Neural cell (in vitro differentiated cells): ENCODE measurements around the gene ATP6AP1.

Experiments
- EP300 ChIP-seq: fragments of 450-650 bp; conservative IDR thresholded peaks from 2 replicates; pipeline ENCODE4 v1.6.1; 2014; ENCODE audit warnings: antibody characterized with exemption, mild to moderate bottlenecking, moderate library complexity; ENCODE audit not compliant: poor library complexity, severe bottlenecking
- EZH2 ChIP-seq: fragments of 200-600, 300-800 bp; shearing (Covaris generic), sonication (generic); IDR thresholded peaks from 2 replicates; pipeline ENCODE4 v1.6.1; 2014; ENCODE audit warnings: antibody characterized with exemption, low read length, borderline replicate concordance, mild to moderate bottlenecking; ENCODE audit not compliant: insufficient read depth, poor library complexity, severe bottlenecking
- MXI1 ChIP-seq: fragments of 450-650 bp; conservative IDR thresholded peaks from 2 replicates; pipeline ENCODE4 v1.6.1; 2014; ENCODE audit warnings: antibody characterized with exemption, mild to moderate bottlenecking; ENCODE audit not compliant: poor library complexity, severe bottlenecking
- POLR2AphosphoS5 ChIP-seq: IDR thresholded peaks from 2 replicates; pipeline ENCODE4 v1.6.1; 2012
- RAD21 ChIP-seq: fragments of 450-650 bp; conservative IDR thresholded peaks from 2 replicates; pipeline ENCODE4 v1.6.1; 2014; ENCODE audit warnings: antibody characterized with exemption, mild to moderate bottlenecking, moderate library complexity
- SMC3 ChIP-seq: fragments of 450-650 bp; conservative IDR thresholded peaks from 2 replicates; pipeline ENCODE4 v1.6.1; 2014; ENCODE audit warnings: antibody characterized with exemption, mild to moderate bottlenecking, moderate library complexity; ENCODE audit not compliant: poor library complexity
- TAF1 ChIP-seq: IDR thresholded peaks from 2 replicates; pipeline ENCODE4 v1.6.1; 2012; ENCODE audit warnings: low read depth
- TF ChIP-seq, protein P1 (sequence below): fragments of 450-650 bp; IDR thresholded peaks from 2 replicates; pipeline ENCODE4 v1.5.1; 2014; ENCODE audit warnings: antibody characterized with exemption, mild to moderate bottlenecking, moderate library complexity; ENCODE audit not compliant: poor library complexity, severe bottlenecking
- TF ChIP-seq, protein P2 (sequence below): IDR thresholded peaks from 2 replicates; pipeline ENCODE4 v1.6.1; 2012; ENCODE audit warnings: borderline replicate concordance

DNA sequence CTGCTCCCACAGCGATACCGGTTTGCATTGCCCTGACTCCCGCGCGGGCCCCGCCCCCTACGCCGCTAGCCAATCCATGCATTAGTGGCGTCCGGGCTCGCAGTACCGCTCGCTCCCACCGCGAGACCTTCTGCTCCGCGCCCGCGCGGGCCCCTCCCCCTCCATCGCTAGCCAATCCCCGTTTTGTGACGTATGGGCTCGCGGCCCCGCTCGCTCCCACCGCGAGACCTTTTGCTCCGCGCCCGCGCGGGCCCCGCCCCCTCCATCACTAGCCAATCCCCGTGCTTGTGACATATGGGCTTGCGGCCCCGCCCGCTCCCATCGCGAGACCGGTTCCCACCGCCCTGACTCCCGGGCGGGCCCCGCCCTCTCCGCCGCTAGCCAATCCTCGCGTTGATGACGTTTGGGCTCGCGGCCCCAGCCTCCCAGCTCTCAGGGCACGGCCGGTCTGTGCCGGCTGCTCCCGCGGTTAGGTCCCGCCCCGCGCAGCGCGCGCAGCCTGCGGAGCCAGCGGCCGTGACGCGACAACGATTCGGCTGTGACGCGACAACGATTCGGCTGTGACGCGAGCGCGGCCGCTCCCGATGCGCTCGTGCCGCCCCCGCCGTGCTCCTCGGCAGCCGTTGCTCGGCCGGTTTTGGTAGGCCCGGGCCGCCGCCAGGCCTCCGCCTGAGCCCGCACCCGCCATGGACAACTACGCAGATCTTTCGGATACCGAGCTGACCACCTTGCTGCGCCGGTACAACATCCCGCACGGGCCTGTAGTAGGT, 49.5 kb upstream of the ATP6AP1 start, which contains the start of gene EMD:
- TF ChIP-seq, protein P1, sequence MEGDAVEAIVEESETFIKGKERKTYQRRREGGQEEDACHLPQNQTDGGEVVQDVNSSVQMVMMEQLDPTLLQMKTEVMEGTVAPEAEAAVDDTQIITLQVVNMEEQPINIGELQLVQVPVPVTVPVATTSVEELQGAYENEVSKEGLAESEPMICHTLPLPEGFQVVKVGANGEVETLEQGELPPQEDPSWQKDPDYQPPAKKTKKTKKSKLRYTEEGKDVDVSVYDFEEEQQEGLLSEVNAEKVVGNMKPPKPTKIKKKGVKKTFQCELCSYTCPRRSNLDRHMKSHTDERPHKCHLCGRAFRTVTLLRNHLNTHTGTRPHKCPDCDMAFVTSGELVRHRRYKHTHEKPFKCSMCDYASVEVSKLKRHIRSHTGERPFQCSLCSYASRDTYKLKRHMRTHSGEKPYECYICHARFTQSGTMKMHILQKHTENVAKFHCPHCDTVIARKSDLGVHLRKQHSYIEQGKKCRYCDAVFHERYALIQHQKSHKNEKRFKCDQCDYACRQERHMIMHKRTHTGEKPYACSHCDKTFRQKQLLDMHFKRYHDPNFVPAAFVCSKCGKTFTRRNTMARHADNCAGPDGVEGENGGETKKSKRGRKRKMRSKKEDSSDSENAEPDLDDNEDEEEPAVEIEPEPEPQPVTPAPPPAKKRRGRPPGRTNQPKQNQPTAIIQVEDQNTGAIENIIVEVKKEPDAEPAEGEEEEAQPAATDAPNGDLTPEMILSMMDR = no peak
- TF ChIP-seq POLR2AphosphoS5 = peak; percentile 97
- TF ChIP-seq EZH2 = no peak
- TF ChIP-seq SMC3 = peak; percentile 16
- TF ChIP-seq, protein P2, sequence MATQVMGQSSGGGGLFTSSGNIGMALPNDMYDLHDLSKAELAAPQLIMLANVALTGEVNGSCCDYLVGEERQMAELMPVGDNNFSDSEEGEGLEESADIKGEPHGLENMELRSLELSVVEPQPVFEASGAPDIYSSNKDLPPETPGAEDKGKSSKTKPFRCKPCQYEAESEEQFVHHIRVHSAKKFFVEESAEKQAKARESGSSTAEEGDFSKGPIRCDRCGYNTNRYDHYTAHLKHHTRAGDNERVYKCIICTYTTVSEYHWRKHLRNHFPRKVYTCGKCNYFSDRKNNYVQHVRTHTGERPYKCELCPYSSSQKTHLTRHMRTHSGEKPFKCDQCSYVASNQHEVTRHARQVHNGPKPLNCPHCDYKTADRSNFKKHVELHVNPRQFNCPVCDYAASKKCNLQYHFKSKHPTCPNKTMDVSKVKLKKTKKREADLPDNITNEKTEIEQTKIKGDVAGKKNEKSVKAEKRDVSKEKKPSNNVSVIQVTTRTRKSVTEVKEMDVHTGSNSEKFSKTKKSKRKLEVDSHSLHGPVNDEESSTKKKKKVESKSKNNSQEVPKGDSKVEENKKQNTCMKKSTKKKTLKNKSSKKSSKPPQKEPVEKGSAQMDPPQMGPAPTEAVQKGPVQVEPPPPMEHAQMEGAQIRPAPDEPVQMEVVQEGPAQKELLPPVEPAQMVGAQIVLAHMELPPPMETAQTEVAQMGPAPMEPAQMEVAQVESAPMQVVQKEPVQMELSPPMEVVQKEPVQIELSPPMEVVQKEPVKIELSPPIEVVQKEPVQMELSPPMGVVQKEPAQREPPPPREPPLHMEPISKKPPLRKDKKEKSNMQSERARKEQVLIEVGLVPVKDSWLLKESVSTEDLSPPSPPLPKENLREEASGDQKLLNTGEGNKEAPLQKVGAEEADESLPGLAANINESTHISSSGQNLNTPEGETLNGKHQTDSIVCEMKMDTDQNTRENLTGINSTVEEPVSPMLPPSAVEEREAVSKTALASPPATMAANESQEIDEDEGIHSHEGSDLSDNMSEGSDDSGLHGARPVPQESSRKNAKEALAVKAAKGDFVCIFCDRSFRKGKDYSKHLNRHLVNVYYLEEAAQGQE = peak; percentile 74
- peak; percentile 43 for TF ChIP-seq TAF1
- peak; percentile 66 for TF ChIP-seq EP300
- no peak for TF ChIP-seq RAD21
- TF ChIP-seq MXI1 = peak; percentile 77
